HEK293 (cell line): ENCODE results near the gene PAK1.

Source experiments
- AEBP2 ChIP-seq: fragments of 450-650 bp; formaldehyde crosslinking; IDR thresholded peaks from 2 replicates; pipeline ENCODE4 v1.5.1; 2016; ENCODE audit warnings: missing biosample characterization, missing genetic modification characterization, borderline replicate concordance
- ELK4 ChIP-seq: IDR thresholded peaks from 2 replicates; pipeline ENCODE4 v1.6.1; 2011; ENCODE audit warnings: mild to moderate bottlenecking, low read depth, low read length, borderline replicate concordance
- GLIS2 ChIP-seq: fragments of 450-650 bp; formaldehyde crosslinking; IDR thresholded peaks from 2 replicates; pipeline ENCODE4 v1.5.1; 2016; ENCODE audit warnings: missing biosample characterization, missing genetic modification characterization
- HOXC10 ChIP-seq: sonication (generic); formaldehyde crosslinking; IDR thresholded peaks from 2 replicates; pipeline ENCODE4 v1.8.1; 2023; ENCODE audit warnings: mild to moderate bottlenecking, missing genetic modification reagents
- KLF17 ChIP-seq: fragments of 450-650 bp; formaldehyde crosslinking; IDR thresholded peaks from 2 replicates; pipeline ENCODE4 v1.5.1; 2016; ENCODE audit warnings: missing biosample characterization, missing genetic modification characterization
- KLF9 ChIP-seq: fragments of 450-650 bp; formaldehyde crosslinking; IDR thresholded peaks from 2 replicates; pipeline ENCODE4 v1.5.1; 2016; ENCODE audit warnings: missing biosample characterization, missing genetic modification characterization, low read depth
- MZF1 ChIP-seq: fragments of 450-650 bp; formaldehyde crosslinking; IDR thresholded peaks from 2 replicates; pipeline ENCODE4 v1.5.1; 2017; ENCODE audit warnings: missing biosample characterization, missing genetic modification characterization, borderline replicate concordance
- OSR2 ChIP-seq: fragments of 450-650 bp; formaldehyde crosslinking; IDR thresholded peaks from 2 replicates; pipeline ENCODE4 v1.5.1; 2016; ENCODE audit warnings: missing biosample characterization, missing genetic modification characterization
- PRDM10 ChIP-seq: fragments of 450-650 bp; formaldehyde crosslinking; IDR thresholded peaks from 2 replicates; pipeline ENCODE4 v1.5.1; 2016; ENCODE audit warnings: missing biosample characterization, missing genetic modification characterization
- TCF7L2 ChIP-seq: IDR thresholded peaks from 2 replicates; pipeline ENCODE4 v1.6.1; 2011; ENCODE audit warnings: low read depth, mild to moderate bottlenecking, inconsistent platforms, low read length, moderate library complexity, borderline replicate concordance
- ZBTB20 ChIP-seq: fragments of 450-650 bp; formaldehyde crosslinking; IDR thresholded peaks from 2 replicates; pipeline ENCODE4 v1.5.1; 2016; ENCODE audit warnings: missing biosample characterization, missing genetic modification characterization
- ZBTB48 ChIP-seq: fragments of 450-650 bp; formaldehyde crosslinking; IDR thresholded peaks from 2 replicates; pipeline ENCODE4 v1.5.1; 2016; ENCODE audit warnings: missing biosample characterization, missing genetic modification characterization
- ZFP3 ChIP-seq: fragments of 450-650 bp; formaldehyde crosslinking; IDR thresholded peaks from 2 replicates; pipeline ENCODE4 v1.5.1; 2016; ENCODE audit warnings: low read depth, missing biosample characterization, missing genetic modification characterization
- ZNF16 ChIP-seq: fragments of 450-650 bp; formaldehyde crosslinking; IDR thresholded peaks from 2 replicates; pipeline ENCODE4 v1.5.1; 2016; ENCODE audit warnings: low read depth, missing biosample characterization, missing genetic modification characterization
- ZNF202 ChIP-seq: fragments of 450-650 bp; formaldehyde crosslinking; IDR thresholded peaks from 2 replicates; pipeline ENCODE4 v1.5.1; 2016; ENCODE audit warnings: missing biosample characterization, missing genetic modification characterization, borderline replicate concordance
- ZNF26 ChIP-seq: fragments of 450-650 bp; formaldehyde crosslinking; IDR thresholded peaks from 2 replicates; pipeline ENCODE4 v1.5.1; 2016; ENCODE audit warnings: missing biosample characterization, missing genetic modification characterization
- ZNF394 ChIP-seq: fragments of 450-650 bp; formaldehyde crosslinking; IDR thresholded peaks from 2 replicates; pipeline ENCODE4 v1.5.1; 2016; ENCODE audit warnings: missing biosample characterization, missing genetic modification characterization, mild to moderate bottlenecking, moderate library complexity, borderline replicate concordance
- ZNF426 ChIP-seq: fragments of 450-650 bp; formaldehyde crosslinking; IDR thresholded peaks from 2 replicates; pipeline ENCODE4 v1.5.1; 2017; ENCODE audit warnings: missing biosample characterization, missing genetic modification characterization, mild to moderate bottlenecking, inconsistent platforms, moderate library complexity
- ZNF513 ChIP-seq: fragments of 450-650 bp; IDR thresholded peaks from 2 replicates; pipeline ENCODE4 v1.5.1; 2018; ENCODE audit warnings: missing biosample characterization, missing genetic modification characterization
- ZNF530 ChIP-seq: fragments of 450-650 bp; formaldehyde crosslinking; IDR thresholded peaks from 2 replicates; pipeline ENCODE4 v1.5.1; 2016; ENCODE audit warnings: low read depth, missing biosample characterization, missing genetic modification characterization
- ZNF624 ChIP-seq: fragments of 450-650 bp; formaldehyde crosslinking; IDR thresholded peaks from 2 replicates; pipeline ENCODE4 v1.5.1; 2017; ENCODE audit warnings: missing biosample characterization, missing genetic modification characterization
- ZNF645 ChIP-seq: fragments of 450-650 bp; formaldehyde crosslinking; IDR thresholded peaks from 2 replicates; pipeline ENCODE4; 2016; ENCODE audit warnings: missing biosample characterization, missing genetic modification characterization
- ZNF670 ChIP-seq: fragments of 450-650 bp; formaldehyde crosslinking; IDR thresholded peaks from 2 replicates; pipeline ENCODE4 v1.5.1; 2016; ENCODE audit warnings: missing biosample characterization, missing genetic modification characterization, low read depth
- ZNF704 ChIP-seq: fragments of 450-650 bp; formaldehyde crosslinking; IDR thresholded peaks from 2 replicates; pipeline ENCODE4 v1.5.1; 2016; ENCODE audit warnings: missing biosample characterization, missing genetic modification characterization
- ZNF792 ChIP-seq: fragments of 450-650 bp; formaldehyde crosslinking; IDR thresholded peaks from 2 replicates; pipeline ENCODE4 v1.5.1; 2016; ENCODE audit warnings: missing biosample characterization, missing genetic modification characterization
- ZNF843 ChIP-seq: fragments of 450-650 bp; formaldehyde crosslinking; IDR thresholded peaks from 2 replicates; pipeline ENCODE4 v1.5.1; 2016; ENCODE audit warnings: missing biosample characterization, missing genetic modification characterization

PAK1 gene

GRCh38 chr11:77473801-77474683, at the start of gene PAK1 (continued):
- TF ChIP-seq TCF7L2 (no peak), ZNF645 (no peak), ZFP3 (tag by site-specific recombination) (no peak), ZNF26 (no peak), ZNF792 (no peak), ZNF16 (tag by site-specific recombination) (no peak), ELK4 (no peak), ZNF530 (tag by site-specific recombination) (no peak), ZNF394 (tag by site-specific recombination) (peak; percentile 40; the same call in 1 of the 2 replicates), MZF1 (tag by site-specific recombination) (no peak), GLIS2 (tag by site-specific recombination) (peak; percentile 82), ZNF202 (tag by site-specific recombination) (no peak), ZNF704 (tag by site-specific recombination) (no peak), HOXC10 (CRISPR knock-in tag) (no peak), ZNF843 (tag by site-specific recombination) (no peak), ZBTB20 (tag by site-specific recombination) (no peak), ZBTB48 (tag by site-specific recombination) (no peak), KLF9 (peak; percentile 71; the same call in 1 of the 2 replicates), ZNF670 (tag by site-specific recombination) (no peak), ZNF513 (tag by site-specific recombination) (no peak), AEBP2 (no peak), PRDM10 (tag by site-specific recombination) (peak; percentile 47; the same call in 1 of the 2 replicates), ZNF624 (tag by site-specific recombination) (no peak), ZNF426 (no peak), OSR2 (tag by site-specific recombination) (no peak), KLF17 (tag by site-specific recombination) (peak; percentile 87)
